Measurements from ENCODE around the gene TNFRSF4. TPM values are rescaled to one million over a fixed set of nuclear protein-coding genes. Genes with fewer than 3 reads are reported as not detected.

The TNFRSF4 gene
- total RNA-seq, 1 experiment from 2014 or later, result 0.37 TPM

DNA sequence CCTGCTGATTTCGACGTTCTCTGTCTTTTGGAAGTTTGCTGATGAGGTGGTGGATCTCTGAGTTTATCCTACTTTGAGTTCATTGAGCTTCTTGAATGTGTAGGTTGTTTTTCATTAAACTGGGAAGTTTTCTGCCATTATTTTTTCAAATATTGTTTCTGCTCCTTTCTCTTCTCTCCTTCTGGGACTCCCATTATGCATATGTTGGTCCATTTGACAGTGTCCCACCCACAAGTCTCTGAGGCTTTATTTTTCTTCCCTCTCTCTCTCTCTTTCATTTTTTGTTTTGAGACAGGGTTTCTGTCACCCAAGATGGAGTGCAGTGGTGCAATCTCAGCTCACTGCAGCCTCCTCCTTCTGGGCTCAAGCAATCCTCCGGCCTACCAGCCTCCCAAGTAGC, 19.2 kb downstream of the TNFRSF4 start:
- H3K4me3 ChIP-seq (replicated peaks in 1 of 2; ENCODE audit: low read depth in 1 of 2, low read length in 2 of 2), result no peak overlapping the region
- RAD21 ChIA-PET (ENCODE audit: low non-redundant PET in 1 of 2, low total read pairs in 2 of 2, uncharacterized antibody in 2 of 2, unreplicated experiment in 2 of 2), result no interaction called here
- H3K4me1 ChIP-seq (ENCODE audit: control insufficient read depth in 1 of 2, insufficient read depth in 2 of 2, low read length in 2 of 2), result no peaks in the 10 kb centered on the region
- H3K9me3 ChIP-seq (ENCODE audit: control insufficient read depth in 1 of 2, insufficient read depth in 1 of 2, low read depth in 1 of 2, low read length in 2 of 2), result peaks cover 0 to 11% of the 10 kb centered on the region in 2 experiments; a peak in 1 of 4 replicates
- H3K9me2 ChIP-seq (ENCODE audit: insufficient read depth), result no peaks in the 10 kb centered on the region
- TF ChIP-seq, protein P1, sequence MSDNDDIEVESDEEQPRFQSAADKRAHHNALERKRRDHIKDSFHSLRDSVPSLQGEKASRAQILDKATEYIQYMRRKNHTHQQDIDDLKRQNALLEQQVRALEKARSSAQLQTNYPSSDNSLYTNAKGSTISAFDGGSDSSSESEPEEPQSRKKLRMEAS (IDR thresholded peaks at IDR 0.05), result no peak
- no peak for TF ChIP-seq ZBTB33 (IDR thresholded peaks at IDR 0.05; ENCODE audit: extremely low read depth, insufficient replicate concordance, low read length)
- no peak for TF ChIP-seq ZFX (IDR thresholded peaks at IDR 0.05)
- no peak for TF ChIP-seq ELF1 (IDR thresholded peaks at IDR 0.05; ENCODE audit: borderline replicate concordance, low read depth)
- TF ChIP-seq, protein P2, sequence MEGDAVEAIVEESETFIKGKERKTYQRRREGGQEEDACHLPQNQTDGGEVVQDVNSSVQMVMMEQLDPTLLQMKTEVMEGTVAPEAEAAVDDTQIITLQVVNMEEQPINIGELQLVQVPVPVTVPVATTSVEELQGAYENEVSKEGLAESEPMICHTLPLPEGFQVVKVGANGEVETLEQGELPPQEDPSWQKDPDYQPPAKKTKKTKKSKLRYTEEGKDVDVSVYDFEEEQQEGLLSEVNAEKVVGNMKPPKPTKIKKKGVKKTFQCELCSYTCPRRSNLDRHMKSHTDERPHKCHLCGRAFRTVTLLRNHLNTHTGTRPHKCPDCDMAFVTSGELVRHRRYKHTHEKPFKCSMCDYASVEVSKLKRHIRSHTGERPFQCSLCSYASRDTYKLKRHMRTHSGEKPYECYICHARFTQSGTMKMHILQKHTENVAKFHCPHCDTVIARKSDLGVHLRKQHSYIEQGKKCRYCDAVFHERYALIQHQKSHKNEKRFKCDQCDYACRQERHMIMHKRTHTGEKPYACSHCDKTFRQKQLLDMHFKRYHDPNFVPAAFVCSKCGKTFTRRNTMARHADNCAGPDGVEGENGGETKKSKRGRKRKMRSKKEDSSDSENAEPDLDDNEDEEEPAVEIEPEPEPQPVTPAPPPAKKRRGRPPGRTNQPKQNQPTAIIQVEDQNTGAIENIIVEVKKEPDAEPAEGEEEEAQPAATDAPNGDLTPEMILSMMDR (IDR thresholded peaks at IDR 0.05 in 2 of 3, conservative IDR thresholded peaks at IDR 0.05 in 1 of 3; ENCODE audit: borderline replicate concordance in 1 of 3, insufficient read depth in 1 of 3, low read depth in 2 of 3, low read length in 2 of 3), result no peak
- no peak for TF ChIP-seq ATF3 (IDR thresholded peaks at IDR 0.05)
- no peak for TF ChIP-seq EZH2 (IDR thresholded peaks at IDR 0.05)
- no peak for TF ChIP-seq REST (IDR thresholded peaks at IDR 0.05; ENCODE audit: low read depth)
- TF ChIP-seq JUND (IDR thresholded peaks at IDR 0.05), result no peak
- TF ChIP-seq TCF7L2 (IDR thresholded peaks at IDR 0.05; ENCODE audit: borderline replicate concordance, extremely low read depth, insufficient read depth, insufficient read length), result no peak
- TF ChIP-seq POLR2AphosphoS5 (IDR thresholded peaks at IDR 0.05; ENCODE audit: low read depth, low read length), result no peak
- TF ChIP-seq SIN3A (IDR thresholded peaks at IDR 0.05; ENCODE audit: low read depth), result no peak
- TF ChIP-seq ZNF274 (IDR thresholded peaks at IDR 0.05; ENCODE audit: low read depth, low read length), result no peak
- TF ChIP-seq CBX3 (IDR thresholded peaks at IDR 0.05; ENCODE audit: low read depth), result no peak
- TF ChIP-seq SP1 (IDR thresholded peaks at IDR 0.05; ENCODE audit: low read depth), result no peak
- TF ChIP-seq YY1 (IDR thresholded peaks at IDR 0.05; ENCODE audit: extremely low read depth, insufficient replicate concordance, low read depth, low read length), result no peak
- no peak for TF ChIP-seq CEBPB (IDR thresholded peaks at IDR 0.05; ENCODE audit: low read depth)
- no peaks in the 10 kb centered on the region for H3K27me3 ChIP-seq (ENCODE audit: insufficient read depth, low read length)
- H2AFZ ChIP-seq (ENCODE audit: low read depth, low read length, poor library complexity, severe bottlenecking), result no peak overlapping the region
- POLR2A ChIA-PET, result no interaction called here
- DNase-seq (ENCODE audit: low read depth, low spot score), result no peak
- CTCF ChIA-PET, result no interaction called here
- H3K27ac ChIP-seq (ENCODE audit: low read depth, low read length), result no peak overlapping the region
- BruUV-seq (replicated peaks), result no TSS peak
- no peaks in the 10 kb centered on the region for H3K79me2 ChIP-seq (ENCODE audit: insufficient read depth, low read length)
- no peak overlapping the region for H3K4me2 ChIP-seq (ENCODE audit: low read length)
- H3K9ac ChIP-seq (ENCODE audit: low read length), result no peak overlapping the region
- H3K36me3 ChIP-seq (ENCODE audit: control insufficient read depth in 1 of 2, insufficient read depth in 2 of 2, low read length in 2 of 2), result no peaks in the 10 kb centered on the region
- no peak for ATAC-seq
- intact Hi-C loops (cut with micrococcal nuclease), result no loop called here
- H4K20me1 ChIP-seq (ENCODE audit: insufficient read depth), result no peaks in the 10 kb centered on the region

Measured in HCT116 (cell line).